H7 (cell line): ENCODE data around the gene PTBP3. TPM values are rescaled to one million over a fixed set of nuclear protein-coding genes. Genes with fewer than 3 reads are reported as not detected.

Experiments used
- DNase-seq: peaks from one replicate; pipeline ENCODE4 v3.0.0; 2012
- H3K27me3 ChIP-seq: 2 replicates; pipeline ENCODE4 v1.6.0; 2011; ENCODE audit warnings: mild to moderate bottlenecking, low read length; ENCODE audit not compliant: control insufficient read depth, insufficient read depth
- H3K36me3 ChIP-seq: replicated peaks from 2 replicates; pipeline ENCODE4 v1.5.1; 2011; ENCODE audit warnings: low read length; ENCODE audit not compliant: control insufficient read depth, insufficient read depth
- H3K4me3 ChIP-seq: 2 replicates; pipeline ENCODE4 v1.5.1; 2011; ENCODE audit warnings: low read depth, mild to moderate bottlenecking, control low read depth, low read length, moderate library complexity; ENCODE audit not compliant: insufficient read depth
- total RNA-seq: library from RNA; depleted of rRNA; stranded (reverse); fragments of >200 nt; shearing (Covaris generic); gene quantifications from 2 replicates; pipeline ENCODE4 v1.2.3, GENCODE V29; 2014; rRNA removed

Gene PTBP3
- total RNA-seq, 1 experiment from 2014 or later = 57.5 TPM

- peak overlapping the region; percentile 63 for H3K4me3 ChIP-seq
- H3K27me3 ChIP-seq = peaks cover 17% of the 10 kb centered on the region
- DNase-seq = peak; percentile 84
- H3K36me3 ChIP-seq = no peaks in the 10 kb centered on the region
These were observed 159.0 kb downstream of the PTBP3 start for GRCh38 chr9:112174222-112174964.

GRCh38 chr9:112173489-112174221 is 159.8 kb downstream of the PTBP3 start:
- no peak for DNase-seq
- H3K36me3 ChIP-seq = no peaks in the 10 kb centered on the region
- no peak overlapping the region for H3K4me3 ChIP-seq
- H3K27me3 ChIP-seq = peaks cover 17% of the 10 kb centered on the region

- no peak for DNase-seq
- Histone ChIP-seq H3K27me3 (peaks cover 15% of the 10 kb centered on the region), H3K36me3 (no peaks in the 10 kb centered on the region), H3K4me3 (no peak overlapping the region)
These were observed 162.5 kb downstream of the PTBP3 start for GRCh38 chr9:112170968-112171367.

- Histone ChIP-seq H3K4me3 (no peak overlapping the region), H3K27me3 (peaks cover 7% of the 10 kb centered on the region), H3K36me3 (no peaks in the 10 kb centered on the region)
- no peak for DNase-seq
These were observed 163.2 kb downstream of the PTBP3 start for GRCh38 chr9:112170235-112170634.

GRCh38 chr9:112169368-112169767 is 164.1 kb downstream of the PTBP3 start:
- no peak for DNase-seq
- Histone ChIP-seq H3K4me3 (no peak overlapping the region), H3K36me3 (no peaks in the 10 kb centered on the region), H3K27me3 (peaks cover 5% of the 10 kb centered on the region)

- no peak for DNase-seq
- H3K36me3 ChIP-seq = no peaks in the 10 kb centered on the region
- no peaks in the 10 kb centered on the region for H3K27me3 ChIP-seq
- H3K4me3 ChIP-seq = no peak overlapping the region
These were observed 165.2 kb downstream of the PTBP3 start for GRCh38 chr9:112168197-112168596.

Other genes with a start within 250 kb of the PTBP3 start
- 3.0 and 3.5 TPM in 2 replicates for gene SUSD1, start 158.3 kb downstream of the PTBP3 start, total RNA-seq
- gene HSDL2, start 46.5 kb upstream of the PTBP3 start, total RNA-seq = 27.6 and 30.0 TPM in 2 replicates
- 14.2 and 17.6 TPM in 2 replicates for gene KIAA1958, start 153.2 kb upstream of the PTBP3 start, total RNA-seq